ENCODE results near the gene TSC22D3. TPM values are rescaled to one million over a fixed set of nuclear protein-coding genes. Genes with fewer than 3 reads are reported as not detected.

The TSC22D3 gene
- total and polyA plus RNA-seq, 8 donors: 198 to 906 (median 338) TPM

- intact Hi-C loops (cut with DNase I; ENCODE audit: low total_unique reads): no loop called here
- Histone ChIP-seq H3K4me3 (no peak overlapping the region), H3K27ac (no peak overlapping the region), H3K9me3 (no peaks in the 10 kb centered on the region), H3K4me1 (peaks cover 0 to 10% (median 4%) of the 10 kb centered on the region in 4 donors), H3K36me3 (peaks cover 0 to 5% (median 2%) of the 10 kb centered on the region in 4 donors), H3K27me3 (peaks cover 0 to 9% (median 0%) of the 10 kb centered on the region in 3 donors)
- TF ChIP-seq POLR2AphosphoS5 (IDR thresholded peaks at IDR 0.05) (no peak), EP300 (IDR thresholded peaks at IDR 0.05) (no peak), POLR2A (IDR thresholded peaks at IDR 0.05) (no peak), CTCF (IDR thresholded peaks at IDR 0.05) (no peak)
- no peak for DNase-seq
- 74 to 94% (median 81%) methylated on average over 3 to 5 of the region's 5 CpGs for WGBS, 5 donors
These were observed 17.3 kb downstream of the TSC22D3 start for GRCh38 chrX:107758231-107758766.

GRCh38 chrX:107755721-107756120 is 19.9 kb downstream of the TSC22D3 start:
- peaks cover 0 to 4% (median 0%) of the 10 kb centered on the region in 4 donors for H3K36me3 ChIP-seq
- intact Hi-C loops (cut with DNase I; ENCODE audit: low total_unique reads): no loop called here
- no peaks in the 10 kb centered on the region for H3K9me3 ChIP-seq
- peaks cover 0 to 20% (median 8%) of the 10 kb centered on the region in 4 donors for H3K4me1 ChIP-seq
- H3K27ac ChIP-seq: peak overlapping the region in 3 of 5 donors; percentile 3 to 50 (median 39)
- TF ChIP-seq POLR2AphosphoS5 (IDR thresholded peaks at IDR 0.05) (no peak), EP300 (IDR thresholded peaks at IDR 0.05) (no peak), CTCF (IDR thresholded peaks at IDR 0.05) (no peak), POLR2A (IDR thresholded peaks at IDR 0.05) (no peak)
- H3K4me3 ChIP-seq: no peak overlapping the region
- no peak for DNase-seq
- peaks cover 0 to 13% (median 0%) of the 10 kb centered on the region in 3 donors for H3K27me3 ChIP-seq
- WGBS, 5 donors: 45 to 69% (median 54%) methylated on average over 3 of the region's 3 CpGs

GRCh38 chrX:107753187-107753586 is 22.4 kb downstream of the TSC22D3 start:
- TF ChIP-seq EP300 (IDR thresholded peaks at IDR 0.05): no peak
- no peak for TF ChIP-seq CTCF (IDR thresholded peaks at IDR 0.05)
- 75 to 85% (median 83%) methylated on average over 4 of the region's 4 CpGs for WGBS, 5 donors
- no peak for DNase-seq
- H3K9me3 ChIP-seq: no peaks in the 10 kb centered on the region
- peaks cover 0 to 8% (median 0%) of the 10 kb centered on the region in 3 donors for H3K27me3 ChIP-seq
- intact Hi-C loops (cut with DNase I; ENCODE audit: low total_unique reads): no loop called here
- no peak overlapping the region for H3K4me3 ChIP-seq
- peaks cover 5 to 31% (median 13%) of the 10 kb centered on the region in 4 donors for H3K4me1 ChIP-seq
- H3K27ac ChIP-seq: peak overlapping the region in 1 of 5 donors; percentile 38
- no peaks in the 10 kb centered on the region for H3K36me3 ChIP-seq

- Histone ChIP-seq H3K27me3 (peaks cover 0 to 8% (median 0%) of the 10 kb centered on the region in 3 donors), H3K9me3 (no peaks in the 10 kb centered on the region), H3K36me3 (no peaks in the 10 kb centered on the region), H3K4me3 (no peak overlapping the region), H3K27ac (peak overlapping the region in 2 of 5 donors; percentile 27 to 38), H3K4me1 (peaks cover 9 to 36% (median 18%) of the 10 kb centered on the region in 4 donors)
- WGBS, 5 donors: 68 to 92% (median 82%) methylated on average over 3 of the region's 3 CpGs
- TF ChIP-seq POLR2A (IDR thresholded peaks at IDR 0.05): no peak
- TF ChIP-seq POLR2AphosphoS5 (IDR thresholded peaks at IDR 0.05): no peak
- TF ChIP-seq CTCF (IDR thresholded peaks at IDR 0.05): no peak
- no peak for TF ChIP-seq EP300 (IDR thresholded peaks at IDR 0.05)
- intact Hi-C loops (cut with DNase I; ENCODE audit: low total_unique reads): no loop called here
- no peak for DNase-seq
These were observed 22.9 kb downstream of the TSC22D3 start for GRCh38 chrX:107752714-107753113.

Data from stomach (tissue), 9 donors.